Lung (tissue), 12 donors: ENCODE results near the gene FAM131A. TPM values are rescaled to one million over a fixed set of nuclear protein-coding genes. Genes with fewer than 3 reads are reported as not detected.

ENCODE experiments used
- ATAC-seq: fragments of 200-7000 bp; cut with Tn5 transposase; one replicate; pipeline ENCODE4 v1.9.1; 2020; ENCODE audit warnings: moderate number of reproducible peaks; ENCODE audit not compliant: insufficient read depth, low FRiP score
- DNase-seq, 3 donors: peaks; one replicate each; pipeline ENCODE4 v3.0.0-alpha.2; 2013 to 2017
- H3K27ac ChIP-seq, 2 donors: one replicate each; pipeline ENCODE4 v1.5.1; 2013; ENCODE audit warnings: mild to moderate bottlenecking in 2 of 2, moderate library complexity in 2 of 2, control low read depth in 1 of 2, inconsistent platforms in 1 of 2, low read depth in 1 of 2, low read length in 1 of 2
- H3K27me3 ChIP-seq, 3 donors: one replicate each; pipeline ENCODE4 v1.5.1; 2013; ENCODE audit warnings: low read length in 2 of 3; ENCODE audit not compliant: control insufficient read depth in 3 of 3, insufficient read depth in 3 of 3
- H3K36me3 ChIP-seq, 4 donors: one replicate each; pipeline ENCODE4 v1.5.1; 2013; ENCODE audit warnings: low read length in 4 of 4, mild to moderate bottlenecking in 1 of 4, moderate library complexity in 1 of 4; ENCODE audit not compliant: control insufficient read depth in 4 of 4, insufficient read depth in 4 of 4
- H3K4me1 ChIP-seq, 5 donors: one replicate each; pipeline ENCODE4 v1.5.1; 2013; ENCODE audit warnings: low read length in 5 of 5, mild to moderate bottlenecking in 2 of 5, moderate library complexity in 1 of 5; ENCODE audit not compliant: control insufficient read depth in 5 of 5, insufficient read depth in 5 of 5
- H3K4me3 ChIP-seq: one replicate; pipeline ENCODE4 v1.5.1; 2013; ENCODE audit warnings: mild to moderate bottlenecking, control low read depth, moderate library complexity
- H3K9ac ChIP-seq, 2 donors: one replicate each; pipeline ENCODE4 v1.5.1; 2013; ENCODE audit warnings: low read length in 2 of 2, control low read depth in 1 of 2; ENCODE audit not compliant: insufficient read depth in 1 of 2
- H3K9me3 ChIP-seq, 4 donors: one replicate each; pipeline ENCODE4 v1.5.1; 2013; ENCODE audit warnings: low read length in 3 of 4, mild to moderate bottlenecking in 1 of 4, moderate library complexity in 1 of 4; ENCODE audit not compliant: control insufficient read depth in 4 of 4, insufficient read depth in 3 of 4
- CTCF ChIP-seq: IDR thresholded peaks from 2 replicates; pipeline ENCODE4 v1.5.1; 2012; ENCODE audit warnings: mild to moderate bottlenecking; ENCODE audit errors: control extremely low read depth, extremely low read depth
- WGBS, 2 donors: extraction: QIAGEN DNeasy Blood & Tissue Kit; methylation state at CpG; one replicate each; pipeline ENCODE4 v1.1.7; 2013; 5-methylcytosine and 5-hydroxymethylcytosine counted together
- polyA plus RNA-seq, 2 donors: library from polyadenylated mRNA; stranded (reverse); fragments of 200-250 nt; gene quantifications; one replicate each; pipeline ENCODE4 v1.2.1, GENCODE V29; 2013
- total RNA-seq, 2 donors: library from RNA; depleted of rRNA in 1 of 2; stranded (reverse); fragments of >200 nt in 1 of 2; gene quantifications; one replicate each; pipeline ENCODE4 v1.2.1, GENCODE V29; 2014 to 2021
- donor health status: control.
- donor health status: control.
- donor health status: Bipolar disorder and iron deficiency.
- donor health status: healthy.
- donor health status: DM: yes; HTN: yes; CAD: no.

Gene FAM131A
- total and polyA plus RNA-seq, 4 donors, result 12.9 to 21.4 (median 15.7) TPM

GRCh38 chr3:184296616-184297015, 40.8 kb upstream of the FAM131A start:
- Histone ChIP-seq H3K4me1 (peaks cover 0 to 7% (median 4%) of the 10 kb centered on the region in 5 donors), H3K27ac (no peak overlapping the region), H3K4me3 (no peak overlapping the region), H3K9me3 (no peaks in the 10 kb centered on the region), H3K9ac (no peak overlapping the region), H3K27me3 (peaks cover 0 to 4% (median 0%) of the 10 kb centered on the region in 3 donors), H3K36me3 (peaks cover 3 to 14% (median 7%) of the 10 kb centered on the region in 4 donors)
- DNase-seq (no peak), ATAC-seq (no peak)
- 77 to 80% methylated on average over 7 of the region's 7 CpGs for WGBS, 2 donors
- no peak for TF ChIP-seq CTCF

GRCh38 chr3:184298759-184299487, 38.5 kb upstream of the FAM131A start, which contains the start of gene PSMD2:
TSS of gene PSMD2 (plus strand) at chr3:184299241. CDS start at chr3:184299267, 26 bp downstream.
- H3K27ac ChIP-seq, result peak within 1 kb of the TSS; percentile 80 to 91
- DNase-seq (peak; percentile 98 to 99 (median 99)), ATAC-seq (peak; percentile 99)
- peaks cover 0 to 4% (median 0%) of the 10 kb centered on the region in 3 donors for H3K27me3 ChIP-seq
- H3K9ac ChIP-seq, result peak within 1 kb of the TSS; percentile 85 to 95
- H3K4me1 ChIP-seq, result peaks cover 0 to 7% (median 4%) of the 10 kb centered on the region in 5 donors
- H3K4me3 ChIP-seq, result peak within 1 kb of the TSS; percentile 100
- WGBS, 2 donors, result 0% methylated on average over 58 to 78 of the region's 78 CpGs
- TF ChIP-seq CTCF, result no peak
- H3K9me3 ChIP-seq, result no peaks in the 10 kb centered on the region
- peaks cover 22 to 37% (median 24%) of the 10 kb centered on the region in 4 donors for H3K36me3 ChIP-seq

GRCh38 chr3:184299488-184300377, 37.7 kb upstream of the FAM131A start:
- peak overlapping the region; percentile 36 to 80 for H3K27ac ChIP-seq
- H3K27me3 ChIP-seq, result peaks cover 0 to 4% (median 0%) of the 10 kb centered on the region in 3 donors
- H3K9ac ChIP-seq, result peak overlapping the region; percentile 53 to 61
- ATAC-seq, result peak; percentile 4
- H3K36me3 ChIP-seq, result peaks cover 27 to 42% (median 31%) of the 10 kb centered on the region in 4 donors
- peaks cover 0 to 7% (median 4%) of the 10 kb centered on the region in 5 donors for H3K4me1 ChIP-seq
- no peak for TF ChIP-seq CTCF
- no peaks in the 10 kb centered on the region for H3K9me3 ChIP-seq
- WGBS, 2 donors, result 18 to 22% methylated on average over 27 to 29 of the region's 29 CpGs
- H3K4me3 ChIP-seq, result peak overlapping the region; percentile 100
- DNase-seq, result peak in 1 of 3 donors; percentile 3
